OCI-LY1 (cell line): ENCODE measurements around the gene FCHSD1.

Experiments
- H2AFZ ChIP-seq: fragments of 200-600 bp; sonication (generic), shearing (Covaris generic); 2 replicates; pipeline ENCODE4 v1.6.0; 2014; ENCODE audit warnings: antibody characterized with exemption, mild to moderate bottlenecking, low read length
- H3F3A ChIP-seq: fragments of 200-600 bp; sonication (generic), shearing (Covaris generic); 2 replicates; pipeline ENCODE4 v1.6.0; 2014; ENCODE audit warnings: mild to moderate bottlenecking, antibody characterized with exemption, low read length, moderate library complexity; ENCODE audit not compliant: insufficient read depth
- H3K27ac ChIP-seq: fragments of 200-600 bp; sonication (generic); 2 replicates; pipeline ENCODE4 v1.5.1; 2014; ENCODE audit warnings: low read length, mixed run types, mild to moderate bottlenecking, low read depth; ENCODE audit not compliant: poor library complexity, severe bottlenecking
- H3K27me3 ChIP-seq: fragments of 200-600 bp; sonication (generic); 2 replicates; pipeline ENCODE4 v1.6.0; 2014; ENCODE audit warnings: antibody characterized with exemption, mild to moderate bottlenecking, low read length, moderate library complexity; ENCODE audit not compliant: insufficient read depth
- H3K36me3 ChIP-seq: fragments of 200-600 bp; sonication (generic); 2 replicates; pipeline ENCODE4 v1.6.1; 2014; ENCODE audit warnings: mild to moderate bottlenecking, antibody characterized with exemption, low read length, moderate library complexity, mixed read lengths; ENCODE audit not compliant: insufficient read depth
- H3K4me1 ChIP-seq: fragments of 200-600 bp; sonication (generic); 2 replicates; pipeline ENCODE4 v1.5.1; 2014; ENCODE audit warnings: mild to moderate bottlenecking, low read length, moderate library complexity; ENCODE audit not compliant: insufficient read depth, severe bottlenecking
- H3K4me2 ChIP-seq: fragments of 200-600 bp; sonication (generic), shearing (Covaris generic); 2 replicates; pipeline ENCODE4 v1.6.1; 2014; ENCODE audit warnings: low read length
- H3K4me3 ChIP-seq: fragments of 200-600 bp; sonication (generic); 2 replicates; pipeline ENCODE4 v1.5.1; 2014; ENCODE audit warnings: low read length, low read depth, mild to moderate bottlenecking, mixed read lengths; ENCODE audit not compliant: poor library complexity, severe bottlenecking
- H3K79me2 ChIP-seq: fragments of 200-600 bp; shearing (Covaris generic); 2 replicates; pipeline ENCODE4 v1.6.1; 2016; ENCODE audit warnings: mixed run types, low read length, mixed read lengths; ENCODE audit not compliant: insufficient read depth
- H3K9ac ChIP-seq: fragments of 200-600 bp; sonication (generic), shearing (Covaris generic); 2 replicates; pipeline ENCODE4 v1.6.1; 2014; ENCODE audit warnings: mild to moderate bottlenecking, low read length, mixed read lengths
- H3K9me2 ChIP-seq: fragments of 200-600 bp; sonication (generic), shearing (Covaris generic); 2 replicates; pipeline ENCODE4 v1.6.1; 2014; ENCODE audit warnings: low read depth, mild to moderate bottlenecking, low read length, mixed read lengths
- H3K9me3 ChIP-seq: fragments of 200-600 bp; shearing (Covaris generic); 2 replicates; pipeline ENCODE4 v1.6.1; 2014; ENCODE audit warnings: low read length, mixed read lengths
- H4K20me1 ChIP-seq: fragments of 200-600 bp; sonication (generic), shearing (Covaris generic); 2 replicates; pipeline ENCODE4 v1.6.0; 2016; ENCODE audit warnings: mild to moderate bottlenecking, low read length; ENCODE audit not compliant: insufficient read depth
- EZH2 ChIP-seq: fragments of 200-600 bp; sonication (generic), shearing (Covaris generic); IDR thresholded peaks from 2 replicates; pipeline ENCODE4 v1.8.0; 2017; ENCODE audit warnings: borderline replicate concordance, mixed run types, mild to moderate bottlenecking, antibody characterized with exemption, low read length, moderate library complexity, mixed read lengths
- TF ChIP-seq, protein P1 (sequence below): fragments of 200-600 bp; sonication (generic), shearing (Covaris generic); IDR thresholded peaks from 2 replicates; pipeline ENCODE4 v1.5.1; 2017; ENCODE audit warnings: mild to moderate bottlenecking, antibody characterized with exemption, low read length, moderate library complexity, mixed read lengths

FCHSD1 gene

DNA sequence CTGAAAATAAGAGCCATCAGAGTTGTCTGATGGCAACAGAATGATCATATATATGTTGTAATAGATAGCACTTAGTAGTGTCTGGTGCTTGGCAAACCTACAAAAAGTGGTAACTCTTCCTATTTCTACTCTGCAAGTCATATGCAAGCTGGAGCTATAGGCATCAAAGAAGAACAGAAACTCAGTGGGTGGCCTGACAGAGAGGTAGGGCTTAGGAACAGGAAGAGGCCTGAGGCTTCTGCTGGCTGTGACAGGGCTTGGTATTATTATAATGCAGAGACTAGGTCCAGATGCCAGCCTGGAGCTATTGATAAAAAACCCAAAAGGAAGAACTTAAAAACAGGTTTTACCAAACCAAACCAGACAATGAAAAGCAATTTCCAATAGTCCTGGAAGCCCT lies 28.0 kb downstream of the FCHSD1 start:
- Histone ChIP-seq H3K79me2 (no peaks in the 10 kb centered on the region), H3K27me3 (no peaks in the 10 kb centered on the region), H3K4me1 (peaks cover 5% of the 10 kb centered on the region), H3K36me3 (peaks cover 73% of the 10 kb centered on the region), H3K4me2 (no peak overlapping the region), H3K9me3 (no peaks in the 10 kb centered on the region), H3K9me2 (no peaks in the 10 kb centered on the region), H3K27ac (no peak overlapping the region), H4K20me1 (no peaks in the 10 kb centered on the region), H3K9ac (no peak overlapping the region), H2AFZ (no peak overlapping the region), H3K4me3 (no peak overlapping the region), H3F3A (no peaks in the 10 kb centered on the region)
- no peak for TF ChIP-seq EZH2
- TF ChIP-seq, protein P1, sequence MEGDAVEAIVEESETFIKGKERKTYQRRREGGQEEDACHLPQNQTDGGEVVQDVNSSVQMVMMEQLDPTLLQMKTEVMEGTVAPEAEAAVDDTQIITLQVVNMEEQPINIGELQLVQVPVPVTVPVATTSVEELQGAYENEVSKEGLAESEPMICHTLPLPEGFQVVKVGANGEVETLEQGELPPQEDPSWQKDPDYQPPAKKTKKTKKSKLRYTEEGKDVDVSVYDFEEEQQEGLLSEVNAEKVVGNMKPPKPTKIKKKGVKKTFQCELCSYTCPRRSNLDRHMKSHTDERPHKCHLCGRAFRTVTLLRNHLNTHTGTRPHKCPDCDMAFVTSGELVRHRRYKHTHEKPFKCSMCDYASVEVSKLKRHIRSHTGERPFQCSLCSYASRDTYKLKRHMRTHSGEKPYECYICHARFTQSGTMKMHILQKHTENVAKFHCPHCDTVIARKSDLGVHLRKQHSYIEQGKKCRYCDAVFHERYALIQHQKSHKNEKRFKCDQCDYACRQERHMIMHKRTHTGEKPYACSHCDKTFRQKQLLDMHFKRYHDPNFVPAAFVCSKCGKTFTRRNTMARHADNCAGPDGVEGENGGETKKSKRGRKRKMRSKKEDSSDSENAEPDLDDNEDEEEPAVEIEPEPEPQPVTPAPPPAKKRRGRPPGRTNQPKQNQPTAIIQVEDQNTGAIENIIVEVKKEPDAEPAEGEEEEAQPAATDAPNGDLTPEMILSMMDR, result no peak

DNA sequence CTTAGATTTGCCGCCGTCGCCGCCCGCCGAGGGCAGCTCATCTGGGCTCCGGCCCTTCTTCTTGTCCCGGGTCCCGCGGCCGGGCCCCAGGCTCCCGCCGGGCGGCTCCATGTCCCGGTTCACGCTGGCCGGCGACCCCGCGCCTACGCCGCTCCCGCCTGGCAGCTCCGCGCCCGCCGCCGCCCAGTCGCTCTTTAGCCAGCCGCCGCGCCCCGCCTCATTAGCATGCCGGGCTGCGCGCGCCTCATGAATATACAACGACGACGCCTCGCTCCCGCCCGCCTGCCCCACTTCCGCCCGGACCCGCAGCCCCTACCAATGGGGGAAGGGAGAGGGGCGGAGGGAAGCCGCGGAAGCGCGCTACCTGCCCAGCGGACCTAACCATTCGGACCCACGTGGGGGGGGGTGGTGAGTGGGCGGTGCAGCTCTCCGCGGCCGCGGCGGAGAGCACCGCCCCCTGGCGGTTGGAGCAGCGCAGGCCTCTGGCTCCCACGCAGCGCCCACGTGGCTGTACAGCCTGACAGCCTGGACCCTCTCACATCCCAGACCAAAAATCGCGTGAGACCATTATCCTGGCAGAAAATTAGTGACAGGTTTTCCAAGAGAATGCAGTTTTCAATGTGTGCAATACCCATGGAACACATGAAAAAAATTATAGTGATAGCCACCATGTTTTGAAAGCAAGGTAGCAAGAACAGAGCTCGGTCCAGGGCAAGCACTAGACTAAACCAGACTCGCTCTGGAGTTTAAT lies 32.2 kb downstream of the FCHSD1 start, which contains the start of gene DIAPH1:
TSS of gene DIAPH1 (minus strand) at position 197 of the 751 bp plus-strand sequence. CDS start at position 111, 86 bp downstream.
- Histone ChIP-seq H3K9me2 (no peaks in the 10 kb centered on the region), H4K20me1 (no peaks in the 10 kb centered on the region), H3K79me2 (peaks cover 5% of the 10 kb centered on the region; the same call in 1 of the 2 replicates), H3K4me1 (peaks cover 31% of the 10 kb centered on the region), H3K36me3 (peaks cover 45% of the 10 kb centered on the region), H3K4me2 (peak within 1 kb of the TSS; percentile 83), H3K9ac (peak within 1 kb of the TSS; percentile 83), H3F3A (no peaks in the 10 kb centered on the region), H3K4me3 (peak within 1 kb of the TSS; percentile 75), H3K27ac (no peak within 1 kb of the TSS), H3K27me3 (no peaks in the 10 kb centered on the region), H2AFZ (no peak within 1 kb of the TSS; the same call in 1 of the 2 replicates), H3K9me3 (no peaks in the 10 kb centered on the region)
- TF ChIP-seq, protein P1, result peak; percentile 97
- no peak for TF ChIP-seq EZH2

DNA sequence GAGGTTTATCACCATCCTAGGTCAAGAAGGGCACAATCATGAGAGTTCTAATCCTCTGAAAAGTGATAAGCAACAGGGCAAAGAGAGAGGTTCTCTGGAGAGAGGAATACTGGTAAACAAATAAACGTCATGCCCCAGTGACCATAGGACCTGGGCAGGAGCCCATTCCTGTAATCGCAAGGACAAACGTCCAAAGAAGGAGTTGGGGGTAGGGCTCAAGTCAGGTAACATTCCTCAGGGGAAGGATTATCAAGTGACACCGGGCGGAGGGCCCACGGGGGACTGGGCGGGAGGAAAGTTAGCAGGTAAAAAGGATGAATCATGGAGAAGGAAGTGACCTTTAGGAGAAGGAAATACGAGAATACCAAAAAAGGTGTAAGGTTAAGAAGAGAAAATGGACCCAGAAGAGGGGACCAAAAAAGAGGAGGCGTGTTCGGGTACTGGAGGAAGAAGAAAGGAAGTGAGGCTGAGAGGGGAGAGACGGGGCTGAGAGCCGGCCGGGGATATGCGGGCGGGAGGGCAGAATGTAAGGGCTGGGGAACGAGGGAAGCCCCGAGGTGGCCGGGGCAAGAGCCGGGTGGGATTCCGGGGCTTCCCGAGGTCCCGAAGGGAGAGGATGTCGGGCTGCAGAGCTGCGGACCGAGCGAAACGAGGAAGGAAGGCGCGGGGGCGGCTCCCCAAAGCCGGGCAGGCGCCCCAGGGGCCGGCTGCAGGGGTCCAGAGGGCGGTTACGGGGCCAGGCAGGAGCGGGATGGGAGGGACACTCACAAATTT lies 33.0 kb downstream of the FCHSD1 start:
- Histone ChIP-seq H3K9me3 (no peaks in the 10 kb centered on the region), H3K79me2 (peaks cover 11% of the 10 kb centered on the region; the same call in 1 of the 2 replicates), H2AFZ (no peak overlapping the region), H3K4me2 (peak overlapping the region; percentile 83), H3K9me2 (no peaks in the 10 kb centered on the region), H3K4me3 (peak overlapping the region; percentile 75), H3K27ac (no peak overlapping the region), H3K4me1 (peaks cover 31% of the 10 kb centered on the region), H3K9ac (peak overlapping the region; percentile 83), H3K27me3 (no peaks in the 10 kb centered on the region), H4K20me1 (no peaks in the 10 kb centered on the region), H3F3A (no peaks in the 10 kb centered on the region), H3K36me3 (peaks cover 38% of the 10 kb centered on the region)
- TF ChIP-seq, protein P1, result no peak
- TF ChIP-seq EZH2, result no peak
